ENCODE data around the gene FMN2.

- TF ChIP-seq, protein P1, sequence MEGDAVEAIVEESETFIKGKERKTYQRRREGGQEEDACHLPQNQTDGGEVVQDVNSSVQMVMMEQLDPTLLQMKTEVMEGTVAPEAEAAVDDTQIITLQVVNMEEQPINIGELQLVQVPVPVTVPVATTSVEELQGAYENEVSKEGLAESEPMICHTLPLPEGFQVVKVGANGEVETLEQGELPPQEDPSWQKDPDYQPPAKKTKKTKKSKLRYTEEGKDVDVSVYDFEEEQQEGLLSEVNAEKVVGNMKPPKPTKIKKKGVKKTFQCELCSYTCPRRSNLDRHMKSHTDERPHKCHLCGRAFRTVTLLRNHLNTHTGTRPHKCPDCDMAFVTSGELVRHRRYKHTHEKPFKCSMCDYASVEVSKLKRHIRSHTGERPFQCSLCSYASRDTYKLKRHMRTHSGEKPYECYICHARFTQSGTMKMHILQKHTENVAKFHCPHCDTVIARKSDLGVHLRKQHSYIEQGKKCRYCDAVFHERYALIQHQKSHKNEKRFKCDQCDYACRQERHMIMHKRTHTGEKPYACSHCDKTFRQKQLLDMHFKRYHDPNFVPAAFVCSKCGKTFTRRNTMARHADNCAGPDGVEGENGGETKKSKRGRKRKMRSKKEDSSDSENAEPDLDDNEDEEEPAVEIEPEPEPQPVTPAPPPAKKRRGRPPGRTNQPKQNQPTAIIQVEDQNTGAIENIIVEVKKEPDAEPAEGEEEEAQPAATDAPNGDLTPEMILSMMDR (conservative IDR thresholded peaks at IDR 0.05; ENCODE audit: low read depth, low read length) = no peak
- no peak for TF ChIP-seq EZH2 (IDR thresholded peaks at IDR 0.05; ENCODE audit: low read length, unreplicated experiment)
Measured at GRCh38 chr1:240084749-240085148, 6.9 kb upstream of the FMN2 start.

All from PC-3 (cell line).